Ascending aorta (tissue), 2 donors: ENCODE measurements around the gene RPE. TPM values are rescaled to one million over a fixed set of nuclear protein-coding genes. Genes with fewer than 3 reads are reported as not detected.

ENCODE experiments used
- DNase-seq, 2 donors: peaks; one replicate each; pipeline ENCODE4 v3.0.0-alpha.2; 2019; ENCODE audit warnings: low spot score in 2 of 2
- H3K27ac ChIP-seq, 2 donors: fragments of 200-600 bp; sonication (generic); one replicate each; pipeline ENCODE4 v1.5.1; 2016 to 2017; ENCODE audit warnings: mild to moderate bottlenecking in 1 of 2
- H3K27me3 ChIP-seq: fragments of 200-600 bp; sonication (generic); one replicate; pipeline ENCODE4 v1.5.1; 2017
- H3K36me3 ChIP-seq, 2 donors: fragments of 200-600 bp; sonication (generic); one replicate each; pipeline ENCODE4 v1.5.1; 2016
- H3K4me1 ChIP-seq, 2 donors: fragments of 200-600 bp; sonication (generic); one replicate each; pipeline ENCODE4 v1.5.1; 2016 to 2017; ENCODE audit warnings: mild to moderate bottlenecking in 1 of 2
- H3K4me3 ChIP-seq, 2 donors: fragments of 200-600 bp; sonication (generic); one replicate each; pipeline ENCODE4 v1.5.1; 2016 to 2017; ENCODE audit warnings: mild to moderate bottlenecking in 1 of 2
- H3K9me3 ChIP-seq, 2 donors: fragments of 200-600 bp; sonication (generic); one replicate each; pipeline ENCODE4 v1.5.1; 2016
- CTCF ChIP-seq, 3 experiments: fragments of 200-600 bp in 2 of 3; fragments of 450-650 bp in 1 of 3; sonication (generic) in 2 of 3; IDR thresholded peaks; one replicate each; pipeline ENCODE4 v1.5.1; 2016 to 2019; ENCODE audit warnings: antibody characterized with exemption in 3 of 3, mild to moderate bottlenecking in 1 of 3, moderate library complexity in 1 of 3
- intact Hi-C: fragments of 100-400 bp; cut with DNase I; formaldehyde crosslinking; loops from one replicate; pipeline ENCODE4 v1.15.1; 2023
- total RNA-seq: library from RNA; depleted of rRNA; stranded (reverse); fragments of >200 nt; gene quantifications from one replicate; pipeline ENCODE4 v1.1.0, GENCODE V29; 2016

Gene RPE
- total RNA-seq, 1 donor from 2014 or later, result 45.0 TPM

GRCh38 chr2:210063306-210063705 lies 60.9 kb downstream of the RPE start:
- intact Hi-C loops, result no loop called here
- Histone ChIP-seq H3K27me3 (no peaks in the 10 kb centered on the region), H3K36me3 (peaks cover 0 to 35% of the 10 kb centered on the region in 2 donors), H3K4me1 (no peaks in the 10 kb centered on the region), H3K4me3 (no peak overlapping the region), H3K9me3 (no peaks in the 10 kb centered on the region), H3K27ac (no peak overlapping the region)
- DNase-seq, result no peak
- TF ChIP-seq CTCF (IDR thresholded peaks at IDR 0.05), result no peak

Other genes starting within 250 kb of the RPE start
- gene UNC80, start 230.8 kb upstream of the RPE start, total RNA-seq, result 0.11 TPM
- 39.6 TPM for gene KANSL1L, start 168.8 kb downstream of the RPE start, total RNA-seq
- 18.5 TPM for gene ACADL, start 222.8 kb downstream of the RPE start, total RNA-seq